ENCODE measurements around the gene BRSK2.

Gene BRSK2

GRCh38 chr11:1348146-1348795 lies 41.5 kb upstream of the BRSK2 start:
- H2AFZ ChIP-seq (ENCODE audit: low read length) = no peak overlapping the region
- H3K9me2 ChIP-seq (ENCODE audit: low read depth, low read length) = no peaks in the 10 kb centered on the region
- H3K79me2 ChIP-seq (ENCODE audit: insufficient read depth, low read length) = no peaks in the 10 kb centered on the region
- no peaks in the 10 kb centered on the region for H3K4me1 ChIP-seq (ENCODE audit: insufficient read depth, low read length, severe bottlenecking)
- H3K4me2 ChIP-seq (ENCODE audit: low read length) = no peak overlapping the region
- H3F3A ChIP-seq (ENCODE audit: insufficient read depth, low read length) = no peaks in the 10 kb centered on the region
- TF ChIP-seq CTCF (IDR thresholded peaks at IDR 0.05; ENCODE audit: low read length) = no peak
- TF ChIP-seq EZH2 (IDR thresholded peaks at IDR 0.05; ENCODE audit: borderline replicate concordance, low read length) = no peak
- no peaks in the 10 kb centered on the region for H3K9me3 ChIP-seq (ENCODE audit: low read length)
- H3K9ac ChIP-seq (ENCODE audit: low read length) = no peak overlapping the region
- H3K36me3 ChIP-seq (ENCODE audit: insufficient read depth, low read length) = no peaks in the 10 kb centered on the region
- no peak overlapping the region for H3K4me3 ChIP-seq (ENCODE audit: low read depth, low read length, poor library complexity, severe bottlenecking)
- no peaks in the 10 kb centered on the region for H4K20me1 ChIP-seq (ENCODE audit: insufficient read depth, low read length)
- H3K27ac ChIP-seq (ENCODE audit: low read depth, low read length, poor library complexity, severe bottlenecking) = no peak overlapping the region
- H3K27me3 ChIP-seq (ENCODE audit: insufficient read depth, low read length) = no peaks in the 10 kb centered on the region

- no peaks in the 10 kb centered on the region for H3K9me2 ChIP-seq (ENCODE audit: low read depth, low read length)
- H3K27me3 ChIP-seq (ENCODE audit: insufficient read depth, low read length) = no peaks in the 10 kb centered on the region
- no peak overlapping the region for H3K4me2 ChIP-seq (ENCODE audit: low read length)
- H4K20me1 ChIP-seq (ENCODE audit: insufficient read depth, low read length) = no peaks in the 10 kb centered on the region
- no peaks in the 10 kb centered on the region for H3F3A ChIP-seq (ENCODE audit: insufficient read depth, low read length)
- H3K27ac ChIP-seq (ENCODE audit: low read depth, low read length, poor library complexity, severe bottlenecking) = no peak overlapping the region
- no peaks in the 10 kb centered on the region for H3K4me1 ChIP-seq (ENCODE audit: insufficient read depth, low read length, severe bottlenecking)
- H3K9ac ChIP-seq (ENCODE audit: low read length) = no peak overlapping the region
- H2AFZ ChIP-seq (ENCODE audit: low read length) = no peak overlapping the region
- TF ChIP-seq EZH2 (IDR thresholded peaks at IDR 0.05; ENCODE audit: borderline replicate concordance, low read length) (no peak), CTCF (IDR thresholded peaks at IDR 0.05; ENCODE audit: low read length) (no peak)
- no peaks in the 10 kb centered on the region for H3K79me2 ChIP-seq (ENCODE audit: insufficient read depth, low read length)
- no peaks in the 10 kb centered on the region for H3K9me3 ChIP-seq (ENCODE audit: low read length)
- H3K36me3 ChIP-seq (ENCODE audit: insufficient read depth, low read length) = no peaks in the 10 kb centered on the region
- no peak overlapping the region for H3K4me3 ChIP-seq (ENCODE audit: low read depth, low read length, poor library complexity, severe bottlenecking)
These were observed 40.9 kb upstream of the BRSK2 start for GRCh38 chr11:1348796-1349326.

GRCh38 chr11:1349327-1350041 lies 40.2 kb upstream of the BRSK2 start:
- peaks cover 5% of the 10 kb centered on the region; the same call in 1 of the 2 replicates for H3K27me3 ChIP-seq (ENCODE audit: insufficient read depth, low read length)
- H3K4me3 ChIP-seq (ENCODE audit: low read depth, low read length, poor library complexity, severe bottlenecking) = no peak overlapping the region
- no peaks in the 10 kb centered on the region for H3K79me2 ChIP-seq (ENCODE audit: insufficient read depth, low read length)
- H3K36me3 ChIP-seq (ENCODE audit: insufficient read depth, low read length) = no peaks in the 10 kb centered on the region
- no peak overlapping the region for H3K4me2 ChIP-seq (ENCODE audit: low read length)
- no peaks in the 10 kb centered on the region for H3K9me2 ChIP-seq (ENCODE audit: low read depth, low read length)
- no peaks in the 10 kb centered on the region for H3K9me3 ChIP-seq (ENCODE audit: low read length)
- no peaks in the 10 kb centered on the region for H3K4me1 ChIP-seq (ENCODE audit: insufficient read depth, low read length, severe bottlenecking)
- H4K20me1 ChIP-seq (ENCODE audit: insufficient read depth, low read length) = no peaks in the 10 kb centered on the region
- H3K9ac ChIP-seq (ENCODE audit: low read length) = no peak overlapping the region
- TF ChIP-seq EZH2 (IDR thresholded peaks at IDR 0.05; ENCODE audit: borderline replicate concordance, low read length) (no peak), CTCF (IDR thresholded peaks at IDR 0.05; ENCODE audit: low read length) (no peak)
- H3K27ac ChIP-seq (ENCODE audit: low read depth, low read length, poor library complexity, severe bottlenecking) = no peak overlapping the region
- H3F3A ChIP-seq (ENCODE audit: insufficient read depth, low read length) = no peaks in the 10 kb centered on the region
- H2AFZ ChIP-seq (ENCODE audit: low read length) = no peak overlapping the region
